ENCODE results near the gene ASXL1.
A peak's percentile ranks its signal among the peaks of the same experiment; 100 is the strongest.

- peak; percentile 91 for TF ChIP-seq POLR2A (IDR thresholded peaks at IDR 0.05; ENCODE audit: low read depth, low read length)
- peak; percentile 85; the same call in 1 of the 2 replicates for TF ChIP-seq TAF1 (IDR thresholded peaks at IDR 0.05; ENCODE audit: borderline replicate concordance, low read depth, low read length)
Observed at GRCh38 chr20:32357375-32357868, 709 bp upstream of the ASXL1 start.
